A673 (cell line): ENCODE measurements around the gene AMPH. TPM values are rescaled to one million over a fixed set of nuclear protein-coding genes. Genes with fewer than 3 reads are reported as not detected.

Source experiments
- BruUV-seq: library from RNA; stranded (reverse); fragments of 400-500 nt; replicated peaks from 2 replicates; lab custom pipeline; 2021; lab: Mats Ljungman, UMichigan
- CTCF ChIA-PET: fragments of 300-600 bp; sonication (Branson Sonifier 250); formaldehyde crosslinking; loops from one replicate; lab custom pipeline; 2022; ENCODE audit warnings: antibody characterized with exemption; lab: Charles Lee
- POLR2A ChIA-PET: fragments of 300-600 bp; sonication (Branson Sonifier 250); formaldehyde crosslinking; loops from one replicate; lab custom pipeline; 2022; ENCODE audit warnings: antibody characterized with exemption; ENCODE audit not compliant: low non-redundant PET; lab: Charles Lee
- DNase-seq: peaks from one replicate; pipeline ENCODE4 v3.0.0-alpha.2; 2015; ENCODE audit warnings: low spot score
- H3K27ac ChIP-seq: fragments of 200-600 bp; sonication (generic); 2 replicates; pipeline ENCODE4 v1.5.1; 2016; ENCODE audit warnings: mixed run types, low read depth, mild to moderate bottlenecking, mixed read lengths, antibody characterized with exemption, low read length; ENCODE audit not compliant: poor library complexity, severe bottlenecking
- H3K27me3 ChIP-seq: fragments of 200-600 bp; sonication (generic); replicated peaks from 2 replicates; pipeline ENCODE4 v1.6.1; 2017; ENCODE audit warnings: mixed run types, low read depth, mild to moderate bottlenecking, mixed read lengths, antibody characterized with exemption, low read length; ENCODE audit not compliant: insufficient read depth, poor library complexity
- H3K36me3 ChIP-seq: fragments of 200-600 bp; sonication (generic); 2 replicates; pipeline ENCODE4 v1.6.1; 2016; ENCODE audit warnings: mixed run types, mild to moderate bottlenecking, mixed read lengths, antibody characterized with exemption, low read length; ENCODE audit not compliant: insufficient read depth, poor library complexity, severe bottlenecking
- H3K4me1 ChIP-seq: fragments of 200-600 bp; sonication (generic); 2 replicates; pipeline ENCODE4 v1.6.1; 2017; ENCODE audit warnings: mixed run types, mild to moderate bottlenecking, mixed read lengths, antibody characterized with exemption, low read length; ENCODE audit not compliant: insufficient read depth, poor library complexity, severe bottlenecking
- H3K4me3 ChIP-seq: fragments of 200-600 bp; sonication (generic); 2 replicates; pipeline ENCODE4 v1.5.1; 2016; ENCODE audit warnings: low read depth, mixed run types, mild to moderate bottlenecking, mixed read lengths, low read length; ENCODE audit not compliant: poor library complexity, severe bottlenecking
- H3K9me3 ChIP-seq: fragments of 200-600 bp; sonication (generic); 2 replicates; pipeline ENCODE4 v1.6.1; 2016; ENCODE audit warnings: mixed run types, low read depth, mild to moderate bottlenecking, mixed read lengths, antibody characterized with exemption, low read length; ENCODE audit not compliant: poor library complexity, severe bottlenecking
- EZH2 ChIP-seq: fragments of 200-600 bp; sonication (generic); IDR thresholded peaks from 2 replicates; pipeline ENCODE4 v1.6.1; 2017; ENCODE audit warnings: borderline replicate concordance, low read depth, mild to moderate bottlenecking, mixed read lengths, antibody characterized with exemption, low read length; ENCODE audit not compliant: poor library complexity, severe bottlenecking
- intact Hi-C: fragments of 100-400 bp; cut with micrococcal nuclease; formaldehyde crosslinking; loops from one replicate; pipeline ENCODE4 v1.10.0; 2022; ENCODE audit not compliant: unreplicated experiment
- total RNA-seq: library from RNA; stranded (reverse); gene quantifications from 2 replicates; pipeline ENCODE4 v1.2.3, GENCODE V29; 2021
- TF ChIP-seq, protein P1 (sequence below): fragments of 300-800, 200-600 bp; sonication (generic); conservative IDR thresholded peaks from 2 replicates; pipeline ENCODE4 v1.5.1; 2017; ENCODE audit warnings: low read depth, mild to moderate bottlenecking, antibody characterized with exemption, low read length, moderate library complexity, mixed read lengths

The AMPH gene
- total RNA-seq, 1 experiment from 2014 or later, result 2.1 TPM

DNA sequence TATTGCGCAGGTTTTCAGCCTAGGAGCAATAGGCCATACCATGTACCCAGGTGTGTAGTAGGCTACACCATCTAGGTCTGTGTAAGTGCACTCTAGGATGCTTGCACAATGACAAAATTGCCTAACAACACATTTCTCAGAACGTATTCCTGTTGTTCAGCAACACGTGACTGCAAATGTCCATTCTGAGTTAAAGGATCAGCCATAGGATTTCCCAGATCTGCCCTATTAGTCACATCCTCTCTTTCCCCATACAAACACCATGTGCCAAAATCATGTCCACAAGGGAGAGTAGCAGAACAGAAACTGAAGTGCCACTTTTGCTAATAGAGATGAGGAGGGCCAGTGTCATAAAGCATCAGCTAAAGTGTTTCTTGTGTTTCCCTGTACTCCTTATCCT is 42.6 kb upstream of the AMPH start:
- Histone ChIP-seq H3K27ac (no peak overlapping the region), H3K9me3 (no peaks in the 10 kb centered on the region), H3K36me3 (no peaks in the 10 kb centered on the region), H3K4me3 (no peak overlapping the region), H3K4me1 (no peaks in the 10 kb centered on the region), H3K27me3 (peaks cover 5% of the 10 kb centered on the region)
- ChIA-PET CTCF (no interaction called here), POLR2A (no interaction called here)
- TF ChIP-seq EZH2, result no peak
- TF ChIP-seq, protein P1, sequence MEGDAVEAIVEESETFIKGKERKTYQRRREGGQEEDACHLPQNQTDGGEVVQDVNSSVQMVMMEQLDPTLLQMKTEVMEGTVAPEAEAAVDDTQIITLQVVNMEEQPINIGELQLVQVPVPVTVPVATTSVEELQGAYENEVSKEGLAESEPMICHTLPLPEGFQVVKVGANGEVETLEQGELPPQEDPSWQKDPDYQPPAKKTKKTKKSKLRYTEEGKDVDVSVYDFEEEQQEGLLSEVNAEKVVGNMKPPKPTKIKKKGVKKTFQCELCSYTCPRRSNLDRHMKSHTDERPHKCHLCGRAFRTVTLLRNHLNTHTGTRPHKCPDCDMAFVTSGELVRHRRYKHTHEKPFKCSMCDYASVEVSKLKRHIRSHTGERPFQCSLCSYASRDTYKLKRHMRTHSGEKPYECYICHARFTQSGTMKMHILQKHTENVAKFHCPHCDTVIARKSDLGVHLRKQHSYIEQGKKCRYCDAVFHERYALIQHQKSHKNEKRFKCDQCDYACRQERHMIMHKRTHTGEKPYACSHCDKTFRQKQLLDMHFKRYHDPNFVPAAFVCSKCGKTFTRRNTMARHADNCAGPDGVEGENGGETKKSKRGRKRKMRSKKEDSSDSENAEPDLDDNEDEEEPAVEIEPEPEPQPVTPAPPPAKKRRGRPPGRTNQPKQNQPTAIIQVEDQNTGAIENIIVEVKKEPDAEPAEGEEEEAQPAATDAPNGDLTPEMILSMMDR, result no peak
- intact Hi-C loops, result no loop called here
- no peak for DNase-seq
- BruUV-seq, result no TSS peak

DNA sequence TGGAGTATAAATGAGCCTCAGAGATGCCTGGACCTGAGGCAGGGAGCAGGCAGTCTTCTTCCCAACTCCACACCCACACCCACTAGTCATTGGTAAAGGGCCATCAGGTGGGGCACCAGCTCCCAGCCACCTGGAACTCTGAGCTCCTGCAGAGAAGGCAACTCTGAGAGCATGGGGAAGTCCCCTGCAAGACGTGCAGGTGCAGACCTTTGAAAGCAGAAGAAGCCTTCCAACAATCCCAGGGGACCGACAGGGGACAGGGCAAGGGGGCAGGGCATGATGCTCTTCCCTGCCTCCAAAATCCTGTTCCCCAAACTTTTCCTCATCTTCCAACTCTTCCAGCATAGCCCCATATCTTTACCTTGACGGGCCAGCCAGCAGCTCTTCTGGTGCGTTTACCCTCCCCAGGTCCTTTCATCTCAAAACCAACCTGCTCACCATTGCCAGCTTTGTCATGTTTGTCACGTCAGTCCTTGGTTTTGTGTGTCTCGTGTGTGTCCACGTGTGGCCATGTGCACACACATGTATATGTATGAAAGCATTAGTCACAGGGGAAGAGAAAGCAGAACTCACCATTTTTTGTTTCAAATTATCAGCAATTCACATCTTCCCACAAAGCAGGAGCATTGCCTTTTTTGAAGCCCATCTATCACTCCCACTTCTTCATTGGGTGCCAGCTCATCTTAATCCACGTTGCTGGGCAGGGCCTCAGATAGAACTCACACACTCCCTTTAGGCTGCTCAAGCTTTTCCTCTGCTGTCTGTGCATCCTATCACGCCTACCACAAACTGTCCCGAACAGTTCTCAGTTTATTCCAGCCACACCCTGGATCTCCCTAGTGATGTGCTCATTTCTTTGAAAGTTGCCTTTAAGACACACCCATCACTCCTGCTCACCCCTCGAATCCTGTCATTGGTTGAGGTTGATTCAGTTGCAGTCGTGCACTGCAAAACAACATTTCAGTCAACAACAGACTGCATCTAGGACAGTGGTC is 41.0 kb upstream of the AMPH start:
- ChIA-PET CTCF (no interaction called here), POLR2A (no interaction called here)
- BruUV-seq, result no TSS peak
- intact Hi-C loops, result no loop called here
- H3K27ac ChIP-seq, result no peak overlapping the region
- no peaks in the 10 kb centered on the region for H3K4me1 ChIP-seq
- TF ChIP-seq EZH2, result no peak
- TF ChIP-seq, protein P1, result no peak
- H3K27me3 ChIP-seq, result peaks cover 5% of the 10 kb centered on the region
- H3K4me3 ChIP-seq, result no peak overlapping the region
- no peaks in the 10 kb centered on the region for H3K9me3 ChIP-seq
- H3K36me3 ChIP-seq, result no peaks in the 10 kb centered on the region
- DNase-seq, result no peak

DNA sequence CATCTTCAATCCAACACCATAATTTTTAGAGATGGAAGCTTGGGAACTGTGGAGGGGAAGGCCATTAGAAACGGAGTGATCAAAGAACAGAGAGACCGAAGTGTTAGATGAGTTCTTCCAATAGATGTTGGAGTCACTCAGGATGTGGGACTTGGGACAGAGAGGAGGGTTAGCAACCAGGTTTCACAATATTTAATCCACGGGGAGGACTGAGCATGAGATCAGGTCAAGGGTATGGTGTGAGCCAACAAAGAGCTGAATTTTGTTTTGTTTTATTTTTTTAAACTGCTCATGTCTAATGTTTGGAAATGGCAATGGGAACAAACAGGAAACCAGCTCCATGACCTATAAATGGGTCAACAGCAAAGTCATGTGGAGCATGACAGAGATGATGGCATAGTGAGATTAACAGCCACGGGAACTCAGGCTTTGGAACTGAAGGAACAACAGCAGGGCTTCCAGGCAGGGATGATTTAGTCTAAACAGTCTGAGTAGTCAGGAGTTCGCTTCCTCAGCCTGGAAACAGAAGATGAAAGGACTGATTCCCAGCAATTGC is 38.9 kb upstream of the AMPH start:
- no peak for DNase-seq
- intact Hi-C loops, result no loop called here
- Histone ChIP-seq H3K27me3 (peaks cover 5% of the 10 kb centered on the region), H3K4me1 (no peaks in the 10 kb centered on the region), H3K9me3 (no peaks in the 10 kb centered on the region), H3K27ac (no peak overlapping the region), H3K4me3 (no peak overlapping the region), H3K36me3 (no peaks in the 10 kb centered on the region)
- BruUV-seq, result no TSS peak
- POLR2A ChIA-PET, result no interaction called here
- TF ChIP-seq, protein P1, result no peak
- TF ChIP-seq EZH2, result no peak
- CTCF ChIA-PET, result no interaction called here
